ENCODE measurements around the gene RHBDF1.

GRCh38 chr16:63466-63865 lies 9.0 kb downstream of the RHBDF1 start:
- no peak for TF ChIP-seq MEF2D (CRISPR knock-in tag; IDR thresholded peaks at IDR 0.05)
- no peak for TF ChIP-seq ZNF781 (CRISPR knock-in tag; IDR thresholded peaks at IDR 0.05; ENCODE audit: borderline replicate concordance, not compliant biosample characterization)
- TF ChIP-seq PATZ1 (CRISPR knock-in tag; IDR thresholded peaks at IDR 0.05) = no peak
- no peak for TF ChIP-seq BRCA1 (CRISPR knock-in tag; IDR thresholded peaks at IDR 0.05)
- no peak for TF ChIP-seq REL (CRISPR knock-in tag; conservative IDR thresholded peaks at IDR 0.05)
- no peak for TF ChIP-seq ZBTB7A (CRISPR knock-in tag; IDR thresholded peaks at IDR 0.05)

Measured in HepG2 (cell line).